Activated B cell treated with CpG ODN at 0.5 μM for 24 hours (primary cell): ENCODE measurements around the gene LRRIQ3. TPM values are rescaled to one million over a fixed set of nuclear protein-coding genes. Genes with fewer than 3 reads are reported as not detected.

ENCODE experiments used
- ATAC-seq: fragments of 200-7000 bp; cut with Tn5 transposase; one replicate; pipeline ENCODE4 v1.10.0; 2021; ENCODE audit warnings: low read depth, mild to moderate bottlenecking, moderate library complexity
- CTCF ChIA-PET: fragments of 350-600 bp; sonication (Branson Sonifier 250); formaldehyde crosslinking; loops from one replicate; lab custom pipeline; 2021; ENCODE audit warnings: antibody characterized with exemption; lab: Charles Lee
- POLR2A ChIA-PET: fragments of 350-600 bp; sonication (Branson Sonifier 250); formaldehyde crosslinking; loops from one replicate; lab custom pipeline; 2021; ENCODE audit warnings: antibody characterized with exemption; lab: Charles Lee
- DNase-seq: peaks from one replicate; pipeline ENCODE4 v3.0.0; 2022
- H3K27ac Mint-ChIP-seq: one replicate; pipeline ENCODE4 v1.8.0; 2020; ENCODE audit warnings: mixed read lengths
- H3K27me3 Mint-ChIP-seq: one replicate; pipeline ENCODE4 v1.8.0; 2021; ENCODE audit warnings: mixed read lengths
- H3K36me3 Mint-ChIP-seq: one replicate; pipeline ENCODE4 v1.8.0; 2021; ENCODE audit warnings: low read depth, mixed read lengths
- H3K4me1 Mint-ChIP-seq: one replicate; pipeline ENCODE4 v1.8.0; 2021; ENCODE audit warnings: mixed read lengths
- H3K4me3 Mint-ChIP-seq: one replicate; pipeline ENCODE4 v1.8.0; 2020; ENCODE audit warnings: mild to moderate bottlenecking, mixed read lengths
- H3K9me3 Mint-ChIP-seq: one replicate; pipeline ENCODE4 v1.8.0; 2020; ENCODE audit warnings: mixed read lengths
- intact Hi-C: fragments of 100-400 bp; cut with micrococcal nuclease; formaldehyde crosslinking; loops from one replicate; pipeline ENCODE4 v1.15.1; 2024
- total RNA-seq: library from RNA; stranded (reverse); gene quantifications from 2 replicates; pipeline ENCODE4 v1.2.3, GENCODE V29; 2022
- TF ChIP-seq, protein P1 (sequence below): fragments of 200-600 bp; IDR thresholded peaks from one replicate; pipeline ENCODE4 v1.8.0; 2022; ENCODE audit warnings: antibody characterized with exemption, mild to moderate bottlenecking

Gene LRRIQ3
- total RNA-seq, 1 donor from 2014 or later, result 1.00 TPM

DNA sequence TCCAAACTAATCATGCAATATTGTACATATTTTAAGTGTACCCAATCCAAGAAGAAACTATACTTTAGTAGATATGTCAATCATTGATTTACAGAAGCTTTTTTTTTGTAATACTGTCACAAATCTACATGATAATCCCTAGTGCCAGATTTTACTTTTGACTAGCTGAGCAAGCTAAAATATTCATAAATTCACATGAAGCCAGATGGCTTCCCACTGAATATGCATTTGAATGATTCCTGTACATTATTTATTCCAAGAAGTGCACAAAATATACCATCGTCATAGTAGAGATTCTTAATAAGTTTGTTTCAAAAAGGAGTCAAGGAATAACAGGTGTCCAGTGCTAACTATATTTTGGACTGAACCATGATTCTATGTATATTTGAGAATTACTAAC, 17.3 kb upstream of the LRRIQ3 start:
- intact Hi-C loops, result no loop called here
- TF ChIP-seq, protein P1, sequence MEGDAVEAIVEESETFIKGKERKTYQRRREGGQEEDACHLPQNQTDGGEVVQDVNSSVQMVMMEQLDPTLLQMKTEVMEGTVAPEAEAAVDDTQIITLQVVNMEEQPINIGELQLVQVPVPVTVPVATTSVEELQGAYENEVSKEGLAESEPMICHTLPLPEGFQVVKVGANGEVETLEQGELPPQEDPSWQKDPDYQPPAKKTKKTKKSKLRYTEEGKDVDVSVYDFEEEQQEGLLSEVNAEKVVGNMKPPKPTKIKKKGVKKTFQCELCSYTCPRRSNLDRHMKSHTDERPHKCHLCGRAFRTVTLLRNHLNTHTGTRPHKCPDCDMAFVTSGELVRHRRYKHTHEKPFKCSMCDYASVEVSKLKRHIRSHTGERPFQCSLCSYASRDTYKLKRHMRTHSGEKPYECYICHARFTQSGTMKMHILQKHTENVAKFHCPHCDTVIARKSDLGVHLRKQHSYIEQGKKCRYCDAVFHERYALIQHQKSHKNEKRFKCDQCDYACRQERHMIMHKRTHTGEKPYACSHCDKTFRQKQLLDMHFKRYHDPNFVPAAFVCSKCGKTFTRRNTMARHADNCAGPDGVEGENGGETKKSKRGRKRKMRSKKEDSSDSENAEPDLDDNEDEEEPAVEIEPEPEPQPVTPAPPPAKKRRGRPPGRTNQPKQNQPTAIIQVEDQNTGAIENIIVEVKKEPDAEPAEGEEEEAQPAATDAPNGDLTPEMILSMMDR, result no peak
- POLR2A ChIA-PET, result no interaction called here
- DNase-seq (no peak), ATAC-seq (no peak)
- CTCF ChIA-PET, result no interaction called here
- no peaks in the 10 kb centered on the region for H3K36me3 Mint-ChIP-seq
- H3K27ac Mint-ChIP-seq, result no peak overlapping the region
- no peaks in the 10 kb centered on the region for H3K4me1 Mint-ChIP-seq
- H3K27me3 Mint-ChIP-seq, result no peaks in the 10 kb centered on the region
- no peaks in the 10 kb centered on the region for H3K9me3 Mint-ChIP-seq
- no peak overlapping the region for H3K4me3 Mint-ChIP-seq

DNA sequence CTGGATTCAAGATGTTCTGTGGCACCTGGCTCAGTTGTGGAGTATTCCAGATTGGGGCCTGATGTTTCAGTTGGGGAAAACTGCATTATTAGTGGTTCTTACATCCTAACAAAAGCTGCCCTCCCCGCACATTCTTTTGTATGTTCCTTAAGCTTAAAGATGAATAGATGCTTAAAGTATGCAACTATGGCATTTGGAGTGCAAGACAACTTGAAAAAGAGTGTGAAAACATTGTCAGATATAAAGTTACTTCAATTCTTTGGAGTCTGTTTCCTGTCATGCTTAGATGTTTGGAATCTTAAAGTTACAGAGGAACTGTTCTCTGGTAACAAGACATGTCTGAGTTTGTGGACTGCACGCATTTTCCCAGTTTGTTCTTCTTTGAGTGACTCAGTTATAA, 7.3 kb upstream of the LRRIQ3 start:
- Mint-ChIP-seq H3K4me3 (no peak overlapping the region), H3K36me3 (peaks cover 34% of the 10 kb centered on the region), H3K9me3 (no peaks in the 10 kb centered on the region), H3K4me1 (no peaks in the 10 kb centered on the region), H3K27ac (no peak overlapping the region), H3K27me3 (no peaks in the 10 kb centered on the region)
- intact Hi-C loops, result no loop called here
- ChIA-PET CTCF (no interaction called here), POLR2A (no interaction called here)
- DNase-seq, result no peak
- ATAC-seq, result no peak
- TF ChIP-seq, protein P1, result no peak

GRCh38 chr1:74199504-74199903, 1.5 kb upstream of the LRRIQ3 start:
- Mint-ChIP-seq H3K27ac (no peak overlapping the region), H3K4me3 (peak overlapping the region; percentile 87), H3K36me3 (peaks cover 27% of the 10 kb centered on the region), H3K27me3 (no peaks in the 10 kb centered on the region), H3K4me1 (peaks cover 27% of the 10 kb centered on the region), H3K9me3 (no peaks in the 10 kb centered on the region)
- CTCF ChIA-PET, result interaction anchor here (1.6 kb wide), 1 partner anchor 534 kb away, joined by 3 read pairs; the partner anchor contains the start of genes CRYZ and TYW3
- no peak for ATAC-seq
- intact Hi-C loops, result loop anchor here (2.0 to 10.0 kb wide), 5 partner anchors 453 to 1917 kb away; partner anchors contain the start of genes ACADM, NEGR1, RABGGTB and ST6GALNAC3
- TF ChIP-seq, protein P1, result no peak
- no peak for DNase-seq
- POLR2A ChIA-PET, result interaction anchor here (2.8 kb wide), 1 partner anchor 534 kb away, joined by 12 read pairs; the partner anchor contains the start of genes CRYZ and TYW3

DNA sequence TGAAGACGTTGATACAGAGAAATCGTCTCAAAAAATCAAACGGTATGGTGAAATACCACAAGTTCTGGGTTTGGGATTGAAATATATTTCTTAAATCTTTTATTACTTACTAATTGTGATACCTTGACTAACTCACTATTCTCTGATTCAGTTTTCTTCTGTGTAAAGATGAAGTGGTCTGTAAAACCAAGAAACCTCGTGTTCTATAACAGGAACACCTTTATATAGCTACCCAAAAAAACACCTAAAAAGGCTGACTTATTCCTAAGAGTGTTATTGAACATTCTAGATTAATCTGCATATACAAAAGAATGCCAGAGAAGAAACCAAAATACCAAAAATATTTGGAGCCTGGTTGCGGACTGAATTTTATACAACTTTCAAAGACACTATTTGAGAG, 721 bp downstream of the LRRIQ3 start:
- CTCF ChIA-PET, result no interaction called here
- no peaks in the 10 kb centered on the region for H3K27me3 Mint-ChIP-seq
- peak overlapping the region; percentile 92 for H3K27ac Mint-ChIP-seq
- POLR2A ChIA-PET, result interaction anchor here (2.8 kb wide), 1 partner anchor 536 kb away, joined by 12 read pairs; the partner anchor contains the start of genes CRYZ and TYW3
- H3K9me3 Mint-ChIP-seq, result no peaks in the 10 kb centered on the region
- peaks cover 24% of the 10 kb centered on the region for H3K36me3 Mint-ChIP-seq
- TF ChIP-seq, protein P1, result no peak
- intact Hi-C loops, result loop anchor here (5.0 to 10.0 kb wide), 3 partner anchors 1525 to 1878 kb away; partner anchors contain the start of genes ACADM, RABGGTB and ST6GALNAC3
- DNase-seq, result no peak
- peak overlapping the region; percentile 87 for H3K4me3 Mint-ChIP-seq
- peaks cover 27% of the 10 kb centered on the region for H3K4me1 Mint-ChIP-seq
- no peak for ATAC-seq

DNA sequence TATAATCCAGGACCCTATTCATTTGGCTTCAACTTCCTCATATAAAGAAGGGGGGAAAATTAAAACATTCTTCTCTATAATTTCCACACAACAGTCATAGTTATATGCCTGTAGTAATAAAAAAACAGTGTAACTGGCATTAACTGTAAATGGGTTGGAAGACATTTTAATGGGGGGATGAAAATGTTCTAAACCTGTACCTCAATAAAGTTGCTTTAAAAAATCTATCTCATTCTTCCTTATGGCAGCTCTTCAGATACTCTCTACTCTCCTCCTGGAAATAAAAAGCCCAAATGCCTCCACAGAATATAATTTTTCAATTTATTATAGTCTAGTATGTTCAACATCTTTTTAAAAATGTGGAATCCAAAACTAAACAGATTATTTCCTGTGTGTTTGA, 2.6 kb downstream of the LRRIQ3 start:
- DNase-seq (no peak), ATAC-seq (no peak)
- peaks cover 12% of the 10 kb centered on the region for H3K36me3 Mint-ChIP-seq
- H3K4me3 Mint-ChIP-seq, result no peak overlapping the region
- H3K9me3 Mint-ChIP-seq, result peaks cover 1% of the 10 kb centered on the region
- ChIA-PET POLR2A (no interaction called here), CTCF (no interaction called here)
- TF ChIP-seq, protein P1, result no peak
- intact Hi-C loops, result loop anchor here (5.0 to 10.0 kb wide), 3 partner anchors 1527 to 1879 kb away; partner anchors contain the start of genes ACADM, RABGGTB and ST6GALNAC3
- H3K27ac Mint-ChIP-seq, result no peak overlapping the region
- H3K4me1 Mint-ChIP-seq, result peaks cover 27% of the 10 kb centered on the region
- no peaks in the 10 kb centered on the region for H3K27me3 Mint-ChIP-seq
